GM12878 (cell line): ENCODE measurements around the gene RNLS. TPM values are rescaled to one million over a fixed set of nuclear protein-coding genes. Genes with fewer than 3 reads are reported as not detected.

Experiments used
- ATAC-seq: fragments of 200-7000 bp; cut with Tn5 transposase; 3 replicates; pipeline ENCODE4 v1.9.1; 2020; ENCODE audit warnings: mild to moderate bottlenecking, moderate library complexity
- BruUV-seq: library from RNA; stranded (reverse); fragments of 400-500 nt; replicated peaks from 2 replicates; lab custom pipeline; 2021; lab: Mats Ljungman, UMichigan
- CTCF ChIA-PET: fragments of 300-600 bp; sonication (Branson Sonifier 250); formaldehyde crosslinking; extraction: SDS; loops from one replicate; lab custom pipeline; 2021; ENCODE audit warnings: inconsistent platforms; lab: Yijun Ruan, JAX
- POLR2A ChIA-PET: fragments of 350-600 bp; formaldehyde crosslinking; extraction: SDS; loops from one replicate; lab custom pipeline; 2021; ENCODE audit warnings: inconsistent platforms; lab: Charles Lee
- RAD21 ChIA-PET: fragments of 300-600 bp; sonication (Branson Sonifier 250); formaldehyde crosslinking; loops from one replicate; lab custom pipeline; 2023; ENCODE audit warnings: antibody characterized with exemption; ENCODE audit not compliant: unreplicated experiment; lab: Charles Lee
- SMC1A ChIA-PET: fragments of 300-600 bp; sonication (Branson Sonifier 250); formaldehyde crosslinking; loops from one replicate; lab custom pipeline; 2023; ENCODE audit not compliant: unreplicated experiment, uncharacterized antibody; lab: Charles Lee
- DNase-seq: peaks from one replicate; pipeline ENCODE4 v3.0.0-alpha.2; 2011; ENCODE audit warnings: low read depth, low spot score
- FAIRE-seq: peaks from 3 replicates; lab custom pipeline; 2011; peaks lifted over from hg19 to GRCh38; lab: Jason Lieb, UNC
- H2AFZ ChIP-seq: 2 replicates; pipeline ENCODE4 v1.6.0; 2011; ENCODE audit warnings: low read depth, low read length, control low read depth; ENCODE audit not compliant: control insufficient read depth
- H3K27ac ChIP-seq: 2 replicates; pipeline ENCODE4 v1.5.1; 2011; ENCODE audit warnings: control low read depth; ENCODE audit not compliant: control insufficient read depth, insufficient read depth
- H3K27me3 ChIP-seq, 2 experiments: replicated peaks in 1 of 2; 2 replicates each; pipeline versions ENCODE4 v1.6.0 to v1.6.1; 2011; ENCODE audit warnings: low read length in 1 of 2; ENCODE audit not compliant: control insufficient read depth in 2 of 2, insufficient read depth in 2 of 2
- H3K36me3 ChIP-seq, 2 experiments: 2 replicates each; pipeline ENCODE4 v1.5.1; 2011; ENCODE audit warnings: low read length in 1 of 2; ENCODE audit not compliant: control insufficient read depth in 2 of 2, insufficient read depth in 2 of 2
- H3K4me1 ChIP-seq: 2 replicates; pipeline ENCODE4 v1.6.1; 2011; ENCODE audit warnings: mild to moderate bottlenecking, low read length, moderate library complexity, mixed read lengths; ENCODE audit not compliant: control insufficient read depth, insufficient read depth
- H3K4me2 ChIP-seq: 2 replicates; pipeline ENCODE4 v1.6.0; 2011; ENCODE audit warnings: control low read depth; ENCODE audit not compliant: control insufficient read depth, insufficient read depth
- H3K4me3 ChIP-seq: fragments of 200-600 bp; sonication (generic); 2 replicates; pipeline ENCODE4 v1.5.1; 2016
- H3K79me2 ChIP-seq: 2 replicates; pipeline ENCODE4 v1.6.0; 2011; ENCODE audit warnings: low read length; ENCODE audit not compliant: control insufficient read depth, insufficient read depth
- H3K9ac ChIP-seq: 2 replicates; pipeline ENCODE4 v1.8.0; 2011; ENCODE audit warnings: low read length, control low read depth, mixed read lengths; ENCODE audit not compliant: control insufficient read depth, insufficient read depth
- H3K9me3 ChIP-seq: replicated peaks from 3 replicates; pipeline ENCODE4 v1.5.1; 2011; ENCODE audit warnings: mild to moderate bottlenecking, low read length; ENCODE audit not compliant: control insufficient read depth, insufficient read depth
- H4K20me1 ChIP-seq: 2 replicates; pipeline ENCODE4 v1.6.0; 2011; ENCODE audit not compliant: control insufficient read depth, insufficient read depth
- BCL11A ChIP-seq: IDR thresholded peaks from 2 replicates; pipeline ENCODE4 v1.6.1; 2011; ENCODE audit warnings: low read depth, low read length
- HCFC1 ChIP-seq: fragments of 150-350 bp; IDR thresholded peaks from 2 replicates; pipeline ENCODE4 v1.6.1; 2014; ENCODE audit warnings: low read length
- HDGF ChIP-seq: fragments of 450-650 bp; IDR thresholded peaks from 2 replicates; pipeline ENCODE4 v1.6.1; 2016; ENCODE audit warnings: antibody characterized with exemption
- IKZF1 ChIP-seq: fragments of 450-650 bp; conservative IDR thresholded peaks from 2 replicates; pipeline ENCODE4 v1.6.1; 2017; ENCODE audit warnings: antibody characterized with exemption, mild to moderate bottlenecking
- IKZF2 ChIP-seq, 2 experiments: fragments of 450-650 bp; IDR thresholded peaks; 2 replicates each; pipeline ENCODE4 v1.6.1; 2017; ENCODE audit warnings: mild to moderate bottlenecking in 2 of 2, moderate library complexity in 2 of 2
- MEF2B ChIP-seq: fragments of 450-650 bp; IDR thresholded peaks from 2 replicates; pipeline ENCODE4 v1.6.1; 2018; ENCODE audit warnings: mild to moderate bottlenecking, moderate library complexity; ENCODE audit not compliant: partially characterized antibody, poor library complexity, severe bottlenecking
- NFYA ChIP-seq: IDR thresholded peaks from 2 replicates; pipeline ENCODE4 v1.6.1; 2011; ENCODE audit warnings: low read depth, mild to moderate bottlenecking, low read length, improper control_type of control experiment, borderline replicate concordance
- NR2C1 ChIP-seq: fragments of 450-650 bp; IDR thresholded peaks from 2 replicates; pipeline ENCODE4 v1.6.1; 2017; ENCODE audit warnings: antibody characterized with exemption, mild to moderate bottlenecking, moderate library complexity
- RELA ChIP-seq: fragments of 450-650 bp; IDR thresholded peaks from 2 replicates; pipeline ENCODE4 v1.8.0; 2014; ENCODE audit warnings: borderline replicate concordance; ENCODE audit not compliant: partially characterized antibody
- SPI1 ChIP-seq: IDR thresholded peaks from 2 replicates; pipeline ENCODE4 v1.6.1; 2011; ENCODE audit warnings: low read depth, mild to moderate bottlenecking, low read length, moderate library complexity, borderline replicate concordance; ENCODE audit not compliant: insufficient read depth
- YBX1 ChIP-seq: fragments of 450-650 bp; IDR thresholded peaks from 2 replicates; pipeline ENCODE4 v1.6.1; 2016; ENCODE audit warnings: antibody characterized with exemption
- YY1 ChIP-seq: IDR thresholded peaks from 2 replicates; pipeline ENCODE4 v1.6.1; 2011; ENCODE audit warnings: low read depth, mild to moderate bottlenecking, low read length
- ZNF622 ChIP-seq: fragments of 450-650 bp; IDR thresholded peaks from 2 replicates; pipeline ENCODE4 v1.6.1; 2017; ENCODE audit warnings: mild to moderate bottlenecking, inconsistent platforms
- WGBS: methylation state at CpG from one replicate; pipeline ENCODE4 v1.1.6; 2016; ENCODE audit warnings: low lambda C conversion rate; ENCODE audit not compliant: insufficient replicate concordance, insufficient coverage; ENCODE audit errors: missing lambda C conversion rate; 5-methylcytosine and 5-hydroxymethylcytosine counted together
- in situ Hi-C: fragments of 300-500 bp; cut with MboI; formaldehyde crosslinking; loops from 9 replicates; pipeline ENCODE4 v1.14.3; 2018; ENCODE audit warnings: mixed read lengths
- intact Hi-C: fragments of 100-400 bp; cut with micrococcal nuclease; formaldehyde crosslinking; loops from one replicate; pipeline ENCODE4 v1.14.2; 2022; ENCODE audit not compliant: unreplicated experiment
- polyA plus RNA-seq, 11 experiments: library from polyadenylated mRNA; depleted of rRNA in 4 of 11; unstranded in 6 of 11; stranded (reverse) in 5 of 11; fragments of >200 nt; fragmentation: Nextera tagmentation in 4 of 11; fragmentation: Illumina TruSeq in 1 of 11; extraction: Ambion mirVana in 4 of 11; extraction: Trizol in 1 of 11; gene quantifications; 1 replicate in 1 of 11; 2 replicates in 10 of 11; pipeline versions ENCODE4 v1.2.1 to v1.2.3, GENCODE V29; 2011 to 2016; ENCODE audit warnings: inconsistent platforms in 2 of 11, missing spikeins in 2 of 11, low read depth in 1 of 11
- total RNA-seq, 4 experiments: library from RNA; depleted of rRNA in 3 of 4; stranded (reverse); fragments of >200 nt in 3 of 4; fragmentation: Illumina TruSeq in 1 of 4; extraction: Trizol in 1 of 4; gene quantifications; 2 replicates each; pipeline versions ENCODE4 v1.2.1 to v1.2.3, GENCODE V29; 2013 to 2021
- TF ChIP-seq, protein P1 (sequence below): IDR thresholded peaks from 2 replicates; pipeline ENCODE4 v1.6.1; 2011; ENCODE audit warnings: mild to moderate bottlenecking, low read depth, low read length, moderate library complexity; ENCODE audit not compliant: insufficient replicate concordance

Gene RNLS
- total and polyA plus RNA-seq, 10 of the 15 experiments (the other 5 are each of a cell fraction or from before 2014, with no cell fraction given): 3.4 to 6.7 (median 4.6) TPM

DNA sequence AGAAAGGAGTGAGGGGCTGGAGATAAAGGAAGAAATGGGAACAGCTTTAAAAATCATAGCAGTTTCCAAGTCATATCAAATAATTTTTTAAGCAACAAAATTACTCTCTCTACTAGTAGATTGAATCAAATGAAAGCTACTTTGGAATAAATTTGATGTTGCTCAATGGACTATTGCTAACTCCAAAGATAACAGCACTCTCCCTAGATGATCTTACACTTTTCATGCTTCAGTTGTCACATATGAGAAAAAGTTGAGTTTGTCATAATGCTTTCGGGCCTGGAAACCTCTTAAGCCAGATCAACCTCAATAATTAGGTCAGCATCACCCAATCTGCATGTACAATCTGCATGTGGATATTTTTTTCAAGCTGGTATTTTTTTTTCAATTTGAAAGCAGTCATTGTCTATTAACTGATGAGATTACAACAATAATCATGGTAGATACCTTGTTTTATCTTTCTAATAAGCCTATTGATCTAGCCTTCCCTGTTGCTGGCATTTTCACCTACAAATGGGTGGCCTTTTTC is 34.7 kb upstream of the RNLS start:
- TF ChIP-seq YBX1: no peak
- TF ChIP-seq RELA: no peak
- TF ChIP-seq MEF2B: no peak
- TF ChIP-seq IKZF2 (IDR thresholded peaks at IDR 0.05): no peak
- TF ChIP-seq NR2C1: no peak
- no peak for TF ChIP-seq SPI1
- TF ChIP-seq YY1: no peak
- no peak for TF ChIP-seq NFYA
- TF ChIP-seq, protein P1, sequence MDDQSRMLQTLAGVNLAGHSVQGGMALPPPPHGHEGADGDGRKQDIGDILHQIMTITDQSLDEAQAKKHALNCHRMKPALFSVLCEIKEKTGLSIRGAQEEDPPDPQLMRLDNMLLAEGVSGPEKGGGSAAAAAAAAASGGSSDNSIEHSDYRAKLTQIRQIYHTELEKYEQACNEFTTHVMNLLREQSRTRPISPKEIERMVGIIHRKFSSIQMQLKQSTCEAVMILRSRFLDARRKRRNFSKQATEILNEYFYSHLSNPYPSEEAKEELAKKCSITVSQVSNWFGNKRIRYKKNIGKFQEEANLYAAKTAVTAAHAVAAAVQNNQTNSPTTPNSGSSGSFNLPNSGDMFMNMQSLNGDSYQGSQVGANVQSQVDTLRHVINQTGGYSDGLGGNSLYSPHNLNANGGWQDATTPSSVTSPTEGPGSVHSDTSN: no peak
- TF ChIP-seq BCL11A: no peak
- TF ChIP-seq HCFC1: no peak
- TF ChIP-seq IKZF1: no peak
- no peak for TF ChIP-seq HDGF
- no peak for TF ChIP-seq ZNF622
- POLR2A ChIA-PET: interaction anchor here (0.6 kb wide), 1 partner anchor 835 kb away, joined by 3 read pairs; no protein-coding TSS in a partner anchor
- in situ Hi-C loops: no loop called here

More for the DNA sequence above, 34.7 kb upstream of the RNLS start:
- intact Hi-C loops: no loop called here
- CTCF ChIA-PET: no interaction called here
- Histone ChIP-seq H3K9ac (no peak overlapping the region), H3K36me3 (no peaks in the 10 kb centered on the region), H3K4me1 (no peaks in the 10 kb centered on the region), H3K79me2 (no peaks in the 10 kb centered on the region), H2AFZ (no peak overlapping the region), H3K9me3 (no peaks in the 10 kb centered on the region; the same call in 2 of the 3 replicates), H3K4me3 (no peak overlapping the region), H3K27ac (no peak overlapping the region), H3K27me3 (no peaks in the 10 kb centered on the region), H4K20me1 (no peaks in the 10 kb centered on the region), H3K4me2 (no peak overlapping the region)
- RAD21 ChIA-PET: interaction anchor here (1.2 kb wide), 1 partner anchor 35 kb away, joined by 3 read pairs; the partner anchor contains the start of gene RNLS
- FAIRE-seq: no peak
- BruUV-seq: no TSS peak
- no peak for ATAC-seq
- WGBS: 50% methylated on average over 1 of the region's 1 CpG
- DNase-seq: no peak
- SMC1A ChIA-PET: interaction anchor here (0.9 to 1.5 kb wide), 2 partner anchors 20 to 23 kb away, joined by 3 read pairs; no protein-coding TSS in a partner anchor
